A673 (cell line): ENCODE data around the gene C20orf96. TPM values are rescaled to one million over a fixed set of nuclear protein-coding genes. Genes with fewer than 3 reads are reported as not detected.

Experiments
- BruUV-seq: library from RNA; stranded (reverse); fragments of 400-500 nt; replicated peaks from 2 replicates; lab custom pipeline; 2021; lab: Mats Ljungman, UMichigan
- CTCF ChIA-PET: fragments of 300-600 bp; sonication (Branson Sonifier 250); formaldehyde crosslinking; loops from one replicate; lab custom pipeline; 2022; ENCODE audit warnings: antibody characterized with exemption; lab: Charles Lee
- POLR2A ChIA-PET: fragments of 300-600 bp; sonication (Branson Sonifier 250); formaldehyde crosslinking; loops from one replicate; lab custom pipeline; 2022; ENCODE audit warnings: antibody characterized with exemption; ENCODE audit not compliant: low non-redundant PET; lab: Charles Lee
- DNase-seq: peaks from one replicate; pipeline ENCODE4 v3.0.0-alpha.2; 2015; ENCODE audit warnings: low spot score
- H3K27ac ChIP-seq: fragments of 200-600 bp; sonication (generic); 2 replicates; pipeline ENCODE4 v1.5.1; 2016; ENCODE audit warnings: mixed run types, low read depth, mild to moderate bottlenecking, mixed read lengths, antibody characterized with exemption, low read length; ENCODE audit not compliant: poor library complexity, severe bottlenecking
- H3K27me3 ChIP-seq: fragments of 200-600 bp; sonication (generic); replicated peaks from 2 replicates; pipeline ENCODE4 v1.6.1; 2017; ENCODE audit warnings: mixed run types, low read depth, mild to moderate bottlenecking, mixed read lengths, antibody characterized with exemption, low read length; ENCODE audit not compliant: insufficient read depth, poor library complexity
- H3K36me3 ChIP-seq: fragments of 200-600 bp; sonication (generic); 2 replicates; pipeline ENCODE4 v1.6.1; 2016; ENCODE audit warnings: mixed run types, mild to moderate bottlenecking, mixed read lengths, antibody characterized with exemption, low read length; ENCODE audit not compliant: insufficient read depth, poor library complexity, severe bottlenecking
- H3K4me1 ChIP-seq: fragments of 200-600 bp; sonication (generic); 2 replicates; pipeline ENCODE4 v1.6.1; 2017; ENCODE audit warnings: mixed run types, mild to moderate bottlenecking, mixed read lengths, antibody characterized with exemption, low read length; ENCODE audit not compliant: insufficient read depth, poor library complexity, severe bottlenecking
- H3K4me3 ChIP-seq: fragments of 200-600 bp; sonication (generic); 2 replicates; pipeline ENCODE4 v1.5.1; 2016; ENCODE audit warnings: low read depth, mixed run types, mild to moderate bottlenecking, mixed read lengths, low read length; ENCODE audit not compliant: poor library complexity, severe bottlenecking
- H3K9me3 ChIP-seq: fragments of 200-600 bp; sonication (generic); 2 replicates; pipeline ENCODE4 v1.6.1; 2016; ENCODE audit warnings: mixed run types, low read depth, mild to moderate bottlenecking, mixed read lengths, antibody characterized with exemption, low read length; ENCODE audit not compliant: poor library complexity, severe bottlenecking
- CTCF ChIP-seq: fragments of 300-800, 200-600 bp; sonication (generic); conservative IDR thresholded peaks from 2 replicates; pipeline ENCODE4 v1.5.1; 2017; ENCODE audit warnings: low read depth, mild to moderate bottlenecking, antibody characterized with exemption, low read length, moderate library complexity, mixed read lengths
- EZH2 ChIP-seq: fragments of 200-600 bp; sonication (generic); IDR thresholded peaks from 2 replicates; pipeline ENCODE4 v1.6.1; 2017; ENCODE audit warnings: borderline replicate concordance, low read depth, mild to moderate bottlenecking, mixed read lengths, antibody characterized with exemption, low read length; ENCODE audit not compliant: poor library complexity, severe bottlenecking
- intact Hi-C: fragments of 100-400 bp; cut with micrococcal nuclease; formaldehyde crosslinking; loops from one replicate; pipeline ENCODE4 v1.10.0; 2022; ENCODE audit not compliant: unreplicated experiment
- total RNA-seq: library from RNA; stranded (reverse); gene quantifications from 2 replicates; pipeline ENCODE4 v1.2.3, GENCODE V29; 2021

Gene C20orf96
- total RNA-seq, 1 experiment from 2014 or later = 21.7 TPM

- TF ChIP-seq EZH2 (no peak), CTCF (no peak)
- Histone ChIP-seq H3K4me1 (no peaks in the 10 kb centered on the region), H3K27me3 (peaks cover 9% of the 10 kb centered on the region), H3K36me3 (no peaks in the 10 kb centered on the region), H3K9me3 (no peaks in the 10 kb centered on the region), H3K4me3 (no peak overlapping the region), H3K27ac (no peak overlapping the region)
- ChIA-PET POLR2A (no interaction called here), CTCF (no interaction called here)
- no peak for DNase-seq
- intact Hi-C loops = no loop called here
- no TSS peak for BruUV-seq
These were observed 69.2 kb downstream of the C20orf96 start for GRCh38 chr20:221258-221830.

Other genes with a start within 250 kb of the C20orf96 start
- gene DEFB125, start 203.1 kb downstream of the C20orf96 start, total RNA-seq = not detected in 2 replicates
- gene DEFB126, start 148.2 kb downstream of the C20orf96 start, total RNA-seq = not detected in 2 replicates
- gene DEFB127, start 133.3 kb downstream of the C20orf96 start, total RNA-seq = not detected in 2 replicates
- not detected in 2 replicates for gene DEFB128, start 101.0 kb downstream of the C20orf96 start, total RNA-seq
- gene DEFB129, start 63.5 kb downstream of the C20orf96 start, total RNA-seq = not detected in 2 replicates
- not detected in 2 replicates for gene DEFB132, start 33.0 kb downstream of the C20orf96 start, total RNA-seq
- gene ZCCHC3, start 6.8 kb upstream of the C20orf96 start, total RNA-seq = 38.0 and 39.6 TPM in 2 replicates
- 41.0 and 51.0 TPM in 2 replicates for gene SOX12, start 34.8 kb upstream of the C20orf96 start, total RNA-seq
- gene NRSN2, start 56.4 kb upstream of the C20orf96 start, total RNA-seq = 43.4 and 55.4 TPM in 2 replicates
- gene TRIB3, start 90.0 kb upstream of the C20orf96 start, total RNA-seq = 43.4 and 59.6 TPM in 2 replicates
- 71.9 and 72.0 TPM in 2 replicates for gene RBCK1, start 117.5 kb upstream of the C20orf96 start, total RNA-seq
- gene TBC1D20, start 171.8 kb upstream of the C20orf96 start, total RNA-seq = 31.8 and 34.3 TPM in 2 replicates